Stimulated activated naive CD8-positive, alpha-beta T cell treated with anti-CD3 and anti-CD28 coated beads, Interleukin-15, Interleukin-2, amounts not matched to agents 100 ng/mL and 50 ng/mL, for 24 hours (primary cell): ENCODE results near the gene ENTHD1.

ENCODE experiments used
- H3K27ac Mint-ChIP-seq: one replicate; pipeline ENCODE4 v1.8.0; 2021; ENCODE audit warnings: mild to moderate bottlenecking, mixed read lengths
- H3K27me3 Mint-ChIP-seq: one replicate; pipeline ENCODE4 v1.8.0; 2021; ENCODE audit warnings: mixed read lengths
- H3K36me3 Mint-ChIP-seq: one replicate; pipeline ENCODE4 v1.8.0; 2021; ENCODE audit warnings: low read depth, mixed read lengths
- H3K4me1 Mint-ChIP-seq: one replicate; pipeline ENCODE4 v1.8.0; 2021; ENCODE audit warnings: low read depth, mixed read lengths
- H3K4me3 Mint-ChIP-seq: one replicate; pipeline ENCODE4 v1.8.0; 2021; ENCODE audit warnings: mild to moderate bottlenecking, mixed read lengths
- H3K9me3 Mint-ChIP-seq: one replicate; pipeline ENCODE4 v1.8.0; 2021; ENCODE audit warnings: mixed read lengths

Gene ENTHD1

GRCh38 chr22:39931251-39931650 is 37.7 kb upstream of the ENTHD1 start:
- Mint-ChIP-seq H3K27ac (no peak overlapping the region), H3K4me1 (peaks cover 42% of the 10 kb centered on the region), H3K36me3 (peaks cover 16% of the 10 kb centered on the region), H3K27me3 (no peaks in the 10 kb centered on the region), H3K4me3 (no peak overlapping the region), H3K9me3 (no peaks in the 10 kb centered on the region)

GRCh38 chr22:39928536-39929520 is 35.3 kb upstream of the ENTHD1 start:
- Mint-ChIP-seq H3K36me3 (peaks cover 6% of the 10 kb centered on the region), H3K27ac (no peak overlapping the region), H3K9me3 (no peaks in the 10 kb centered on the region), H3K27me3 (no peaks in the 10 kb centered on the region), H3K4me3 (no peak overlapping the region), H3K4me1 (peaks cover 42% of the 10 kb centered on the region)

GRCh38 chr22:39927544-39927943 is 34.0 kb upstream of the ENTHD1 start:
- no peak overlapping the region for H3K27ac Mint-ChIP-seq
- no peaks in the 10 kb centered on the region for H3K27me3 Mint-ChIP-seq
- peaks cover 6% of the 10 kb centered on the region for H3K36me3 Mint-ChIP-seq
- H3K9me3 Mint-ChIP-seq: no peaks in the 10 kb centered on the region
- peaks cover 42% of the 10 kb centered on the region for H3K4me1 Mint-ChIP-seq
- H3K4me3 Mint-ChIP-seq: no peak overlapping the region

GRCh38 chr22:39926753-39927152 is 33.2 kb upstream of the ENTHD1 start:
- Mint-ChIP-seq H3K27ac (no peak overlapping the region), H3K9me3 (no peaks in the 10 kb centered on the region), H3K27me3 (no peaks in the 10 kb centered on the region), H3K4me3 (no peak overlapping the region), H3K4me1 (peaks cover 49% of the 10 kb centered on the region), H3K36me3 (peaks cover 6% of the 10 kb centered on the region)

- Mint-ChIP-seq H3K4me3 (no peak overlapping the region), H3K4me1 (peaks cover 55% of the 10 kb centered on the region), H3K36me3 (peaks cover 6% of the 10 kb centered on the region), H3K9me3 (no peaks in the 10 kb centered on the region), H3K27me3 (no peaks in the 10 kb centered on the region), H3K27ac (no peak overlapping the region)
Observed at GRCh38 chr22:39925909-39926679, 32.5 kb upstream of the ENTHD1 start.

GRCh38 chr22:39925273-39925672 is 31.7 kb upstream of the ENTHD1 start:
- Mint-ChIP-seq H3K36me3 (peaks cover 6% of the 10 kb centered on the region), H3K27me3 (no peaks in the 10 kb centered on the region), H3K27ac (no peak overlapping the region)

GRCh38 chr22:39924286-39924685 is 30.7 kb upstream of the ENTHD1 start:
- Mint-ChIP-seq H3K27ac (no peak overlapping the region), H3K9me3 (no peaks in the 10 kb centered on the region), H3K4me3 (no peak overlapping the region), H3K27me3 (no peaks in the 10 kb centered on the region), H3K36me3 (peaks cover 9% of the 10 kb centered on the region), H3K4me1 (peaks cover 73% of the 10 kb centered on the region)

More at GRCh38 chr22:39925273-39925672, 31.7 kb upstream of the ENTHD1 start:
- H3K9me3 Mint-ChIP-seq: no peaks in the 10 kb centered on the region
- peaks cover 63% of the 10 kb centered on the region for H3K4me1 Mint-ChIP-seq
- H3K4me3 Mint-ChIP-seq: no peak overlapping the region

GRCh38 chr22:39923696-39924095 is 30.1 kb upstream of the ENTHD1 start:
- Mint-ChIP-seq H3K4me3 (no peak overlapping the region), H3K27me3 (no peaks in the 10 kb centered on the region), H3K4me1 (peaks cover 78% of the 10 kb centered on the region), H3K36me3 (peaks cover 10% of the 10 kb centered on the region), H3K9me3 (no peaks in the 10 kb centered on the region), H3K27ac (no peak overlapping the region)

GRCh38 chr22:39920134-39920743 is 26.7 kb upstream of the ENTHD1 start:
- Mint-ChIP-seq H3K27ac (peak overlapping the region; percentile 90), H3K4me1 (peaks cover 98% of the 10 kb centered on the region), H3K36me3 (peaks cover 7% of the 10 kb centered on the region), H3K27me3 (no peaks in the 10 kb centered on the region), H3K4me3 (peak overlapping the region; percentile 72), H3K9me3 (no peaks in the 10 kb centered on the region)

- Mint-ChIP-seq H3K36me3 (peaks cover 8% of the 10 kb centered on the region), H3K27ac (peak overlapping the region; percentile 88), H3K4me3 (peak overlapping the region; percentile 90), H3K27me3 (no peaks in the 10 kb centered on the region), H3K9me3 (no peaks in the 10 kb centered on the region), H3K4me1 (peaks cover 98% of the 10 kb centered on the region)
Observed at GRCh38 chr22:39917776-39918495, 24.4 kb upstream of the ENTHD1 start.

- peaks cover 8% of the 10 kb centered on the region for H3K36me3 Mint-ChIP-seq
- peaks cover 98% of the 10 kb centered on the region for H3K4me1 Mint-ChIP-seq
- H3K4me3 Mint-ChIP-seq: peak overlapping the region; percentile 90
- peak overlapping the region; percentile 88 for H3K27ac Mint-ChIP-seq
- H3K9me3 Mint-ChIP-seq: no peaks in the 10 kb centered on the region
- H3K27me3 Mint-ChIP-seq: no peaks in the 10 kb centered on the region
Observed at GRCh38 chr22:39917197-39917643, 23.7 kb upstream of the ENTHD1 start.

GRCh38 chr22:39916496-39916895 is 22.9 kb upstream of the ENTHD1 start:
- Mint-ChIP-seq H3K27me3 (no peaks in the 10 kb centered on the region), H3K4me3 (peak overlapping the region; percentile 90), H3K27ac (peak overlapping the region; percentile 98), H3K36me3 (peaks cover 8% of the 10 kb centered on the region), H3K9me3 (no peaks in the 10 kb centered on the region), H3K4me1 (peaks cover 98% of the 10 kb centered on the region)

- H3K27ac Mint-ChIP-seq: peak overlapping the region; percentile 98
- H3K4me3 Mint-ChIP-seq: peak overlapping the region; percentile 90
- H3K36me3 Mint-ChIP-seq: peaks cover 8% of the 10 kb centered on the region
- H3K9me3 Mint-ChIP-seq: no peaks in the 10 kb centered on the region
- H3K4me1 Mint-ChIP-seq: peaks cover 98% of the 10 kb centered on the region
- no peaks in the 10 kb centered on the region for H3K27me3 Mint-ChIP-seq
Observed at GRCh38 chr22:39915295-39915726, 21.8 kb upstream of the ENTHD1 start.

GRCh38 chr22:39914584-39914983 is 21.0 kb upstream of the ENTHD1 start:
- Mint-ChIP-seq H3K27ac (peak overlapping the region; percentile 98), H3K9me3 (peaks cover 3% of the 10 kb centered on the region), H3K4me3 (peak overlapping the region; percentile 90), H3K27me3 (no peaks in the 10 kb centered on the region), H3K4me1 (peaks cover 98% of the 10 kb centered on the region), H3K36me3 (peaks cover 15% of the 10 kb centered on the region)
